Stimulated activated CD8-positive, alpha-beta memory T cell treated with anti-CD3 and anti-CD28 coated beads, Interleukin-15, amount 100 ng/mL, for 1 hour (primary cell): ENCODE results near the gene CSNK1E.
A peak's percentile ranks its signal among the peaks of the same experiment; 100 is the strongest.

Source experiments
- DNase-seq: peaks from one replicate; pipeline ENCODE4 v3.0.0-alpha.2; 2020; ENCODE audit warnings: low read depth

The CSNK1E gene

DNA sequence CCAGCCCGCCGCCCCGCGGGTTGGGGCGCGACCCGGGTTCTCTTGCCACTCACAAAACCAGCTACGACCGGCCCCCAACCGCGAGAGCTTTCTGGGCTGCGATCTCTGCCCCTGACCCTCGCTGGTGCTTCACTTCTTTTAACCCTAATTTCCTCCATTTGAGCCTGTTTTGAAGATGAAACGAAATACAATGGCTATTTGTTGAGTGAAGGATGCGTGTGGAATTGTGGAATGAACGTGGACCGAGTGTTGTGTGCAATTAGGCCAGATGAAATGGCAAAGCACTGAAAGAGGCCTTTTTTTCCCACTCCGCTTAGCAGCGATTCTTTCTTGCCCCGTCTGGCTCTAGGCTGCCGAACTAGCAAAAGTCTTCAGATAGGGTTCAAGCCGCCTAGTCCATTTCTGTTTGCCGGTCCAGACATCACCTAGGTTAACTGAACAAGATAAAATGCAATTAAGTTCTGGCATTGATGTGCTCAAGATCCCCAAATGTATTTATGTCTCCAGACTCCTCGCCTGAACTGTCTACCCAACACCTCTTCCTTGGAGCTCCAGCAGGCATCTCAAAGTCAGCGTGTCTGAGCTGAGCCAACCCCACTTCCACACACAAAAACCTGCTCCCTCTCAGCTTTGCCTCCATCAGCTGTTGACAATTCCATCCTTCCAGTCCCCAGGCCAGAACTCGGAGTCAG, 44.0 kb downstream of the CSNK1E start:
- no peak for DNase-seq

DNA sequence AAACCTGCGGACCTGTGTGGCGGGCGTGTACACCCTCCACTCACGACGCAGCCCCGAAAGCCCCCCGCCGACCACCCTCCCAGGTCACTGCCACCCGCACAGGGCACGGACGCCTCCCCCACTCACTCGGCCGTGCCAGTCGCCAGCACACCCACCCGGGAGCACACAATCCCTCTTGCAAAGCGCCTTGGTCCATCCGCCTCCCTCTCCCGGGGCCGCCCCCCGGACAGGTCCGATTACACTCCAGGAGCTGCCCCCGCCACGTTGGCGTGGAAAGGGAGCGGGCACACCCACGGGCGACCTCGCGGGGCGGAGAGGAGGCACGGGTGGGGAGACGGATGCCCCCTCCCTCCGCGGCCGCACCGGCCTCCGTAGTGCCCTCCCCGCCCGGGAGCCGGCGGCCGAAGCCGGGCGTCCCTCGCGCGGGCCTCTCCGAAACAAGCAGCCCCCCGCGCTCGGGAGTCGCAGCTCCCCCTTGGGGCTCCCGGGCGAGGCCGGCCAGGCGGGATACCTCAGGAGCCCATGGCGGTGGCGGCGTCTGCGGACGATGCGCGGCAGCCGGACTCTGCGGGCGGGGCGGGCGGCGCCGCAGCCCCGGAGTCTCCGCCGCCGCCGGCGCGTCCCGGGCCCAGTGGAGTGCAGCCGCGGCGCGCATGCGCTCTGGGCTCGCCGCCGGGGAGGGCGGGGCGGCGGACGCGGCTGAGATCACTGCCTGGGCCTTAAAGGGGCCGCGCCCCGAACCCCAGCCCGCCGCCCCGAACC, 44.7 kb downstream of the CSNK1E start, which contains the start of gene TMEM184B:
Gene TMEM184B, minus strand, starts transcription at position 638 of the 762 bp plus-strand sequence. CDS start 25,049 bp downstream, outside the sequence.
- DNase-seq = peak; percentile 44

DNA sequence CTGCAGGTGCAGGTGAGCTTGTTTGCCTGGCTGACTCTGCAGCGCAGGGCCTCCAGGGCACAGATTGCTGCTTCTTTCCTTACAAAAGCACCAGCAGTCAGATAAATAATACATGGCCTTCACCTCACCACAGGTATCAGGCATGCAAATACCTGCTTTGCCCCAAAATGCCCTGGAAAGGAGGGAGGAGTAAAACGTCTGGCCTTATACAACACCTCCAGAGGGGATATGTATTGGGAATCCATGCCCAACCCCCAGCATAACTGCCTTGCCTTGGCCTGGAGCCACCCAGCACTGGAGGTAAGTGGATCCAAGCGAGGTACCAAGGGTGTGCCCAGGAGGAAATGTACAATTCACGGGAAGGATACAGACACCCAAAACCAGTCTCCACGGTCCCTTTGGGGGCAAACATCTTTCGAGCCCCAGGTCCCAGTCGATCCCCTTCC, 45.3 kb downstream of the CSNK1E start:
- no peak for DNase-seq

DNA sequence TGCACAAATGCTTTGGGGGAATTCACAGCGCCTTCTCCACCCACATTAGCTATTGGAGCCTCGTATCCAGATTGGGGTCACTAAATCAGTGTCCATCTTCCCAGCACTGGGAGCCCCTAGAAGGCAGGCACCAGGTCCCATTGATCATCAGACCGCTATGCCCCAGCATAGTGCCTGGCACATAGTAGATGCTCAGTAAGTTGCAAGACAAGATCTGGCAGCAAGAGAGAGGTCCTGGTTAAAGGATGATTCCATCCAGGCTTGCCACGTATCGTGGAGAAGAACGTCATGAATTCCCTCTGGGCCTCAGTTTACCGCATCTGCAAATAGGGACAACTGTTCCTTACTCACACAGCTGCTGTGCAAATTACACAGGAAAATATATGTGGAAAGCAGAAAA, 46.1 kb downstream of the CSNK1E start:
- DNase-seq = no peak

DNA sequence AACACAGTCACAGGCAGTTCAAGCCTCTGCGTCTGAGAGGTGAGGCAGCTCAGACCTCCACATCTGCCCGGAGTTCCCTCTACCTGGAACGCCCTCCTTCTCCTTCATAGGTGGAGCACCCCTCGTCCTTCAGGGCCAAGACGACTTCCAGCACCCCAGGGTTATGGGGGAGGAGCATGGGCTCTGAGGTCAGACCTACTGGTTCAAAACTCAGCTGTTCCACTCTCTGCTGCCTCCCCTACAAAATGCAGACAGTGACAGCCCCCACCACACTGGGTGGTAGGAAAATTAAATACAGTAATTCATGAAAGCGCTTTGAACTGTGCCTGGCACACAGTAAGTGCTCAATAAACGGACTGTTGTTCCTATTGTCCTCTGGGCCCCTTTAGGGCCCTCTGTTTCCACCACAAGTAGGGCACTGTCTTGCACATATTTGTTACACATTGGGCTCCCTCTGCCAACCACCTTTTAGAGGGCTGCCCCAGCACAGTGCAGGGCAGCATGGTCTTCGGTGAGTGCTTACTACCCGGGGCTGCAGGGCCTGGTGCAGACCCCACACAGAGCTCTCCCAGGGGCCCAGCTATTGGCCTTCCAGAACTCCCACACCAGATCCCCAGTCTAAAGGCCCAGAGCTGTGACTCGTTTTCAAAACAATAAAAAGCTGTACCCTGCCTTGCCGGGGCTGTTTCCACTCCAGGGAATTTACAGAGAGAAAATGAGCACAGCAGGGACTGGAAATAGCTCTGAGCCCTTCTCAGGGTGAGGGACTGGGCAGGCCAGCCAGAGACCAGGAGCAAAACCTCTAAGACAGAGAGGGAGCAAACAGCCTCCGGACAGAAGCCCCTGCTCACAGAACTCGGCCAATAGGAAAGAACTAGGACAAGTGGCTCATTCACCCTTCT, 46.9 kb downstream of the CSNK1E start:
- no peak for DNase-seq

DNA sequence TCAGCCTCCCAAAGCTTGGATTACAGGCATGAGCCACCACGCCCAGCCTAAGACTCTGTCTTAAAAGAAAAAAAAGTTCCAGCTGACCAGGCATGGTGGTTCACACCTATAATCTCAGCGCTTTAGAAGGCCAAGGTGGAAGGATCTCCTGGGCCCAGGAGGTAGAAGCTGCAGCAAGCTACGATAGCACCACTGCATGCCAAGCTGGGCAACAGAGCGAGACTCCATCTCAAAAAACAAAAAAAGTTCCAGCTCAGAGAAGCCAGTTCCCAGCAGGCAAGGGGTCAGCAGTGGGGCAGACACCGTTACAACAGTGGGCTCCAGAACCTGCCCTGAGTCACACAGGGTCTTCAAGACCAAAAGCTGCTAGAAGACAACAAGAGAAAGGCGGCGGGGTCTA, 47.8 kb downstream of the CSNK1E start:
- no peak for DNase-seq

DNA sequence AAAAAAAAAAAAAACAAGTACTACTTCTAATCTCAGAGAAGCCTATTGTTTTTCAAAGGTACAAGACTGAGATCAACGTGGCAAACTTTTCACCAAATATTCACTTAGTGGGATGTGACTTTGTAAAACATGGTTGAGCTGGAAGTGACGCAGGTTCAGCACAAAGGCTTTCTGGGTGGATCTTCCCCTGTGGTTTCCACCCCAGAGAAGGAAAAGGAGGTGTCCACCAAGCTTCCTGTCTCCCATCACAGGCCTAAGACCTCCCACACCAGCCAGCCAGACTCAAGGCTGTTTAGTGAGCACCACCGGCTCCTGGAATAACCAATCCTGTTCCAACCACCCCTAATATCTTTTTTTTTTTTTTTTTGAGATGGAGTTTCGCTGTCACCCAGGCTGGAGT, 50.1 kb downstream of the CSNK1E start:
- DNase-seq = peak; percentile 14

DNA sequence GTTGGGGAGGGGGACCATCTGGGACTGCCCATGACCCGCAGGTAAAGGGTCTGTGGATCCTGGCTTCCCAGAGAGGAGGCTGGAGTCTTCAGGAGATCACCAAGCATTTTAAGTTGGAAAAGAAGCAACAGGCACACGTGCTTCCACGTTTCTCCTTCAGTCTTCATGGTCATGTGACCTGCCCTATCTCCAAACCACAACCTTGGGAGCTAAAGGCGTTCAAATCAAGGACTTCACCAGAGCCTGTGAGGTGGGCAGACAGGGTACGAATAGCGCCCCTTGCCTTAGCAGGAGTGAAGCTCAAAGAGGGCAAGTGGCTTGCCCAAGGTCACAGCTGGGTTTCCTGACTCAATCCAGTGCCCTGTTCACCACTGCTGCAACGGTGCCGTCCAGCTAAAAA, 51.1 kb downstream of the CSNK1E start:
- no peak for DNase-seq

DNA sequence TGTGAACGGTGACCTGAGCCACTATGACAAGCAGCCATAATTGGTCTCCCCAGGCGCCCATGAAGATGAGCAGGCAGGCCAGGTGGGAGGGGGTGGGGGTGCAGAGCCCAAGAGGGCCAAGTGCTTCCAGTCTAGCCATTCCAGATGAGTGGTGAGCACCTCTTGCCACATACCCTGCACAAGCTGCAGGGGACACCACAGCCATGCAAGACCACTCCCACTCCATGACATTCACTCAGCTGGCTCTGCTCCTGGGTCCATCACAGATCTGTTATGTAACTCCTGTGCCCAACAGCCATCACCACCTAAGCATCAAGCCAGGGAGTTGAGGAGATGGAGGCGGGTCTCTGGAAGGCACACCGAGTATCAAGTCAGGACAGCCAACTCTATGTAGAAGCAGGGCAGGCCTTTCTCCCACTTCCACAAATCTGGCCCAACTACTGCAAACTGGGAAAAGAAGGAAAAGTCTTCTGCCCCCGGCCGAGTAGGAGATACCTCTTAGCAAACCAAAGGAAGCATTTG, 52.9 kb downstream of the CSNK1E start:
- no peak for DNase-seq

DNA sequence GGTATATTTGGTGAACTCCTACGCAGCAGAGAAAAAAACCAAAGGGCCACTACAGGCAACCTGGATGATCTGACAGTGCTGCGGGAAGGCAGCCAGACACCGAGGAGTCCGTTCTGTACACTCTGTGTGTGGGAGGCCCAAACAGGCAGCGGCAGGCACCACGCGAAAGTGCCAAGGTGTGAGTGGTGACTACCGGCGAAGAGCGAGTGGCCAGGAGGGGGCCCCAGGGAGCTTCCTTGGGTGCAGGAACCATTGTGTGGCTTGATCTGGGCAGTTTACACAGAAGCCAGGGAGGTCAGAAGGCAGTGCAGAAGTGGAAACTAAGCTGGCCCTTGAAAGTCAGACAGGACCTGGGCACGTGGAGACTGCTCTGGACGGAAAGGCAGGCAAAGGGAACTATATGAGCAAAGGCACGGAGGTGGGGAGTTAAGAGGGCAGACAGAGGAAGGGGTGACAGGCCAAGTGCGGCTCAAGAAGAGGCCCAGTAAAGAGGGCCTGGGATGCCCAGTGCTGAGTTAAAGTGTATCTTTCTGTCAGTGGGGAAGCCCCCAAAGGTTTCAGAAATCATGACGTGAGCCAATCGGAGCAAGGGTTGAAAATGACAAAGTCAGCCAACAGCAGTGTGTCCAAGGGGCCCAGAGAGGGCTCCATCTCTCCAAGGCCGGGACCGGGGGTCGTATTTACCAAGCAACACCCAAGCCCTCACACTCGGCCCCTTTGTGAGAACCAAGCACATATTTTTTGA, 55.0 kb downstream of the CSNK1E start:
- DNase-seq = no peak

DNA sequence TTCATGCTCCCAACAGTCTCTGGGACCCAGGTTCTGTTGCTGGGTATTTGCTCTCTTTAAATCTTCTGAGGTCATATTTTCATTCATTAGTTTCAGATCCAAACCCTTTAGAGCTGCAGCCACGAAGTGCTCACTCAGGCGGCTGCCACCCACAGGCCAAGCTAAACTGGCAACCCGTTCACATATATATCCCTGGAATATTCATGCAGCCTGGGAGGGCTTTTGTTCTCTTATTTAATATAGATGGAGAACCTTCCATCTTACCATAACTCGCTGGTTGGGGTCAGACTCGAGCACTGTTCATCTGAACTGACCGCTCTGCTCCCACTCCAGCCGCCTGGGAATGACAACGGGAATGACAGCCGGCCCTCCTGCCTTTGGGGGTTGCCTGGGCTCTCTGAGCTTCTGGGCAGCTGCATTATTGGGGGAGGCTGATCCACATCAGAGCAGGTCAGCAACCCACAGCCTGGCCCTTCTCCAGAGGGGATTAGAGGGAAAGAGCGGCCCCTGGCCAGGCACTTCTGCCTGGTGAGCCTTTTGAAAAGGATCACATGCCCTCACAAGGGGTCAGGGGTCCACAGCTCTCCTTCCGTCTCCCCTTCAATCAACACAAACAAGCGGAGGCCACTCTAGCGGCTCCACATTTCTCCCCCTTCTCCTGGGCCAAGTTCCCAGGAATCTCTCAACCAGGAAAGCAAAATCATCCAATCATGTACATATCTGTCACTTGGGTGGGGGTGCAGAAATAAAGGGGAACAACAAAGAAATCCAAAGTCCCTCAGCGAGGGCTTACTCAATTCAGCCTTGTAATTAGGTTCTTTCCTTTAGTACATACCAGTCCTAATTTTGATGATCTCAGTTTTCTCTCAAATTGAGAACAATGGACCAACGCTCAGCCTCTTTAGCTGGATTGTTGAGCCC, 56.2 kb downstream of the CSNK1E start:
- DNase-seq = no peak

DNA sequence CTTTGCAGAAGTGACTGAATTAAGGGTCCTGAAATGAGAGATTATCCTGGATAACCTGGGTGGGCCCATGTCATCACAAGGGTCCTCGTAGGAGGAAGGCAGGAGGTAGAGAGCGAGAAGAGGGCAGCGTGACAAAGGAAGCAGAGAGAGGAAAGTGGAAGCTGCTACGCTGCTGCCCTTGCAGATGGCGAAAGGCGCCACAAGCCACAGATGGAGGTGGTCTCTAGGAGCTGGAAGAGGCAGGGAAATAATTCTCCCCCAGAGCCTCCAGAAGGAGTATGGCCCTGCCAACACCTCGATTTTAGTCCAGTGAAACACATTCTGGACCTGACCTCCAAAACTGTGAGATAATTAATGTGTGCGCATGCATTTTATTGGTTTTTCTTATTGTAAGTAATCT, 57.9 kb downstream of the CSNK1E start:
- DNase-seq = no peak

DNA sequence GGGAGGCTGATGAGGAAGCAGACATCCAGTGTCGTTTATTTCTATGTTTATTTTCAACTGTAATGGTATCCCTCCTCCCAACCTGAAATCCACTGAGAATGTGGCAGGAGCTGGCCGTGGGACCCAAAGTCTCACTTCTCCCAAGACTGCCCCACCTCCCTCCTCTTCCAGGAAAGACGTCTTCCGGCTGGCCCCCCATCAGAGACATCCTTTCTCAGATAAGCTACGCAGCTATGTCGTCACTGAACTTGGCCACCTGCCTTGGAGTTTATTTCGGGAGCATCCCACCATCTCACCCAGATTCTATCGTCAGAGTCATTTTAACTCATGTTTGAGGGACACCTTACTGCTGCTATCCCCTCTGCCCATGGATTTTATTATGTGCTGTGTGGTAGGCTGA, 58.3 kb downstream of the CSNK1E start:
- DNase-seq = no peak

DNA sequence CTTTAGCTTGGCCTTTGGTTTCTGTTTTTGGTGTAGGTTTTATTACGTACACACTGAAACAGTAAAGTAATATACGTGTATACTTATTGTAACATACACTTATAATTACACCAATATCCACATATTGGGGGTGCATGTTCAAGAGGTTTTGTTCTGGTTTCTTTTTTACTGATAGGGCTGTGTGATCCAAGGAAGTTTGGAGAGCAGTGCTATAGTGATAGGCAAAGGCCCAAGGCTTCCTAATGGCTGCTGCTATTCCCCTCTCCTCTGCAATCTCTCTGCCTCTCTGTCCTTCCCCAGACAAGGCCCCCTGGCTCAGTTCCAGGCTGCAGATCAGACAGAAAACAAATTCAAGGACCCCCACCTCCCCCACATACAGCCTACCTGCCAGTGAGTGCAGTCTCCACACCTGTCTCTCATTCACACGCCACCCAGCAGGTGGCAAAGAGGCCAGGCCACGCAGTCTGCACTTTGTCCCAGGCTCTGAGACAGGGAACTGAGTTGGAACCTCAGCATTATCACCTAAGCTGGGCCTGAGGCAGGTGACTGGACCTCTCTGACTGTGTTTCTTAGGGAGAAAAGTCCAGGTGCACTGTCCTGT, 59.5 kb downstream of the CSNK1E start:
- no peak for DNase-seq

DNA sequence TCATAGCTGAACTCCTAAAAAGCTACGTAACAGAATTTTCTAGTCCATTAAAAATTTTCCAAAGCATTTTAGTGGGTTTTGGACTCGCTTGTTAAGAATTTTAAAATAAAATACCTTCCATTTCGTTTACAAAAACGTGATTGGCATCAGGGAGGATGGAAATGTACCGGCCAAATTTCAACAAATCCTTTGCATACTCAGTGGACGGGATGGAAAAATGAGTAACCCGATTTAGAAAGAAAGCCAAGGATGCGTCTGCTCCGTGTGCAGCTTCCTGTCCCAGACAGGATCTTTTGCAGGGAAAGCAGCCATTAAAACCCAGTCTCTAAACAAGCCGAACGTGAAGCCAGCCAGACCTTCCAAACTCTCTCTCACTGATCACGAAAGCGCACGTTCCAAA, 60.1 kb downstream of the CSNK1E start:
- no peak for DNase-seq

DNA sequence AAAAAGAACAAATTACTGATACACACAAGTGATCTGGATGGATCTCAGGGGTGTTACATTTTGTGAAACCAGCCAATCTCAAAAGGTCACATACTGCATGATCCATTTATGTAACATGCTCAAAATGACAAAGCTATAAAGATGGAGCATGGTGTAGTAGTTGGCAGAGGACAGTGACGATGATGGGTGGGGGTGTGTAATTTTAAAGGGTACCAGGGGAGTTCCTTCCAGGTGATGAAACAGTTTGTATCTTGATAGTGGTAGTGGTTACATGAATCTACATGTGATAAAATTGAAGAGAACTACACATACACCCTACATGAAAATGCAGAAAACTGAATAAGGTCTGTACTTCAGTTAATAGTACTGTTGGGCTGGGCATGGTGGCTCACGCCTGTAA, 61.5 kb downstream of the CSNK1E start:
- no peak for DNase-seq

DNA sequence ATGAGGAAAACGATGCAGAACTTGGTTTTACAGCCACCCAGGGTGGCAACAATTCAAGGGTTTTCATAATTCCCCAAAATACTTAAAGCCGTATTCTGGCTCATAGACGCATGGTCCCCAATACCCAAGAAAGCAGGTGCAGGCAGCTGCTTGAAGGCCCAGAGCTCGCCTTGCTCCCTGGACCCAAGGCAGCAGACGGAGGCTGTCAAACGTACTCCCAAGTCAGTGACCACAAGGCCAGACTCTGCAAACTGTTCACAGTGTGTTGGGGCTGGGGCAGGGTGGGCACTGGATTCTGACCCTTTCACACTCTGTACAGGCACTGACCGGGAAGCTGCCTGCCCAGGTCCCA, 65.9 kb downstream of the CSNK1E start:
- no peak for DNase-seq

DNA sequence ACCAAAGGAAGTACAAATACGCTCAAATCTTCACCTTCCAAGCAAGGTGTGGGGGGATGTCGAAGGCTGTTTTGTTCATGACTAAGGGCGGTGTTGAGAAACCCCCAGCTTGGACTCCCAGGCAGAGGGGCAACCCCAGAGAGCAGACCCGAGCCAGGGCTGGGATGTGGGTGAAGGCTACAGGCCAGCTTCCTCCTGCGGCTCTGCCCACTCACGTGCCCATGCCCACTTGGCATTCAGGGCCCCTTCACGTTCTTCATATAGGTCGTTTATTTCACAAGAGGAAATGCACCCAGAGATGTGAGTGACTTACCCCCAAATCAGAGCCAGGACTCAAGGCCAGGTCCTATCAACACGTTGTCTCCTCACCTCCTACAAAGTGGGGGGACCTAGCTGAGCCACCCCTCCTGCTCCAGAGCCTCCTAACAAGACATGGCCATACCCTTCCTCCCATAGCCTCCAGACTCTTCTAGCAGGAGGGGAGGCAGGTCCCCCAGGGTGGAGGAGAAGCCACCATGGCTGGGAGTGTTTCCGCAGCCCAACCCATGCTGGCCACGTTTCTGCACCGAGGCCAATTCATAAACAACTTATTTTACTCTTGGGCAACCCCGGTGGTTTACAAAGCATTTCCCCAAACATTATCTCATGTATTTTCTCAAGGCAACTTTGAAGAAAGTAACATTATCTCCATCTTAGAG, 66.4 kb downstream of the CSNK1E start:
- no peak for DNase-seq

DNA sequence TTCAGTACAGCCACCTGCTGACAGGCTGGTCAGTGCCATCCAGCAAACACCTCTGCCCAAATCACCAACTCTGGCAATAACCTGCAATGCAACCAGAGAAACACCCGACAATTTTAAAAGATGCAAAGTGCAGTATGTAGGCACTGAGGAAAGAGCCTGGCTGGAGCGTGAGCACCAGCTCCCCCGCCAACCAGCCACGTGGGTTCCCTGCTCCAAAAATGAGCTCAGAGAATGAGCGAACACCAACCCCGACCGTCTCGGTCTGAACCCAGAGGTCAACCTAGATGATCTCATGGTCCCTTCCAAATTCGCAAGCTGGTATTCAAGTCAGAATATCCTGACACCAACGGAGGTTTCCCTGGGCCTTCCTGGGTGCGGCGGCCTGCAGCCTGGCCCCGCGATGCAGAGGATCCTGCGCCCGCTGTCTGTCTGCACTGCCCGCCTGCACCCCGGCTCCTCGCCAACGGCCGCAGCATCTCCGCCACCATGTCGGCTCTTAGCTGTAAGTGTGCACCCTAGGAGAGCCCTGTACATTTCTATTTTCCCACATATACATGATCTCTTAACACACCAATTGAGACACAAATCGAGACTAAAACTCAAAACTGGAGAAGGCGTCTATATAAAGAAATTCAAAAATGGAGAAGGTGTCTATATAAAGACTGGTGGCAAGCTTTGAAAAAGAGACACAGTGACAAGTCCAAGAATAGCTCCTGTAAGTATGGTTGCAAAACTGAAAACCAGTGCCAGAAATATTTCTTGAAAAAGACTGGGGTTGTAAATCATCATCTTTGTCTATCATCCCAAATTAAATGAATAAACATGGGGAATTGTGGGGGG, 67.2 kb downstream of the CSNK1E start:
- DNase-seq = no peak
